ENCODE data around the gene NDOR1.

The NDOR1 gene

DNA sequence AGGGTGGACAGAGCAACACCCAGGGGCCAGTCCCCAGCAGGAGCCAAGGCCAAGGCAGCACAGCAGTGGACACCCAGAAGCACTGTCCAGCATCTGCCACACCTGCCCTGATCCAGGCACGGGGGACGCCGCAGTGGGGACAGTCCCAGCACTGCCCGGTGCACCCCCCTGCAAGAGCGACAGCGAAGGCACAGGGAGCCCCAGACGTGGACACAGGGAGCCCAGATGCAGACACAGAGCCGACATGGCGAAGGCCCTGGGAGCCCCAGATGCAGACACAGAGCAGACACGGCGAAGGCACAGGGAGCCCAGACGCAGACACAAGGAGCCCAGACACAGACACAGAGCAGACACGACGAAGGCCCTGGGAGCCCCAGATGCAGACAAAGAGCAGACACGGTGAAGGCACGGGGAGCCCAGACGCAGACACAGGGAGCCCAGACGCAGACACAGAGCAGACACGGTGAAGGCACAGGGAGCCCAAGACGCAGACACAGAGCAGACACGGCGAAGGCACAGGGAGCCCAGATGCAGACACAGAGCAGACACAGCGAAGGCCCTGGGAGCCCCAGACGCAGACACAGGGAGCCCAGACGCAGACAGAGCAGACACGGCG, 21.4 kb upstream of the NDOR1 start:
- no peak for DNase-seq

- no peak for DNase-seq
Observed at GRCh38 chr9:137184881-137185660, 20.4 kb upstream of the NDOR1 start.

DNA sequence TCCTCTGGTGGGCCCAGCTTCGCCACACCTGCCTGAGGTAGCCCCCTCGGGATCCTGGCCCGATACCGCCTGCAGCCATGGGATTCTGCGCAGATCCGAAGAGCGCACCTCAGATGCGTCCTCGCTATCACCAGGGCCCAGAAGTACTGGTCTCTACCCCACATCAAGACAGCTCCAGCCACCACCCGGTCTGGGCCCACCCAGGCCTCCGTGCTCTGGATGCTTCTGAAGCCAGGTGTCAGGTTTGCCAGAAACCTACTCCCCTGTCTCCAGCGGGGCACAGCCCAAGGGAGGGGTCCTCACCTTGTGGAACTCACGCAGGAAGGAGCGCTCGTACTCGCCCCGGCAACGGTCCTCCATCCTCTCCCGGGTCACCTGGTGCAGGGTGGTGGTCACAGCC, 19.6 kb upstream of the NDOR1 start:
- DNase-seq, result no peak

DNA sequence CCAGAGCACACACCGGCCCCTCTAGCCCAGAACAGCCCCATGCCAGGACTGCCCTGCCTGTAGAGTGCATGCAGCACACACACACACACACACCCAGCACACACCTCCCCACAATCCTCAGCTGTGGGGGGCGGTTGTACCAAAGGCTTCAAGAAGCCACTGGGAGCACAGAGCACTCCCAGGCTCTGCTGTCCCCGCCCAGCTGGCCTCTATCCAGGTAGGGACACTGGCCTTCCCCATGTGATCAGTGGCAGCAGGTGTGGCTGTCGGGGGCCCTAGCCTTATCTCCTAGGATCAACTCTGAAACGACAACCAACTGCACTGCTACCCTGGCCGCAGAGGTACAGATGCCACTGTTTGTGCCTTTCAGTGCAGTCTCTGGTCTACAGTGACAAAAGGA, 19.1 kb upstream of the NDOR1 start:
- DNase-seq, result no peak

DNA sequence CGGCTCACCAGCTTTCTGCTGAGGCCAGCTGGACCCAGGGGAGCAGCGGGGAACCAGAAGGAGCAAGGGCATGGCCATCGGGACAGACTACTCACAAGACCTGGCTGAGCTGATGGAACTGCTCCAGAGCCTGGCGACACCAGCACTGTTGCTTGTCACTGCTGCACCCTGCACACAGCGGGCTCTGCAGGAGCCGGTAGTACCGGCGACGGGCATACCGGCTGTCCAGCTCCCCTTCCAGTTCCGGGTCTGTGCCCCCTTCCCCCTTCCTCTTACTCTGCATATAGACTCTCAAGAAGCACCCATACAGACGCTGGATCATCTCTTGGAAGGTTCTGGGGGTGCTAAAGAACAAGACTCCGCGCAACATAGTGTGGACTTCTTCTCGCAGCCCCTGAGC, 18.1 kb upstream of the NDOR1 start:
- DNase-seq, result no peak

- DNase-seq, result no peak
Observed at GRCh38 chr9:137188086-137188489, 17.4 kb upstream of the NDOR1 start.

DNA sequence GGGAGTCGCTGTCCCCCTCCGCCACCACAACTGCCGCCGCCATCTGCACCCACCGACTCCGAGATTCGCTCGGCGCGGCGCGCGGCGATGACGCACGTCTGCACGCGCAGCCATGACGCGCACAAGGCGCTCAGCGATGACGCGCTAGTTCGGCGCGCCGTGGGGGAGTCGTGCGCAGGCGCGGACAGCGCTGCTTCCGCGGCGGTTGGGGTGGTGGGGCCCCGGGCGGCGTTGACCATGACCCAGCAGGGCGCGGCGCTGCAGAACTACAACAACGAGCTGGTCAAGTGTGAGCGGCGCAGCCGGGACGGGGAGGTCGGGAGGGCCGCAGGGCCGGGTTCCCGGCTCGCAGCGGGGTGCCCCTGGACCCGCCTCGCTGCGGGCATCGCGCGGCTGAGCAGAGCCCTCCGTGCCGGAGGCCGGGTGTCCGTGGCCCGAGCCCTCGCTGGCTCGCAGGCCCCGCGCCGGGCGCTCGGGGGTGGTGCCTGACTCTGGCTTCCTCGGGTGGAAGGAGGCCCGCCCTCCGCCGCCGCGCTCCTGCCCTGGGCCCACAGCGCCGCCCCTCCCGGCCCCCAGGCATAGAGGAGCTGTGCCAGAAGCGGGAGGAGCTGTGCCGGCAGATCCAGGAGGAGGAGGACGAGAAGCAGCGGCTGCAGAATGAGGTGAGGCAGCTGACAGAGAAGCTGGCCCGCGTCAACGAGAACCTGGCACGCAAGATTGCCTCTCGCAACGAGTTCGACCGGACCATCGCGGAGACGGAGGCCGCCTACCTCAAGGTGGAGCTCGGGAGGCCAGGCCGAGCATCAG, 16.8 kb upstream of the NDOR1 start, which contains the start of the genes ANAPC2 and SSNA1:
TSS of gene ANAPC2 (minus strand) at position 71 of the 807 bp plus-strand sequence. CDS start at position 43, 28 bp downstream.
TSS of gene SSNA1 (plus strand) at position 187 of the 807 bp plus-strand sequence. CDS start at position 238, 51 bp downstream.
- peak; percentile 82 for DNase-seq

GRCh38 chr9:137189297-137190295, 15.9 kb upstream of the NDOR1 start:
- no peak for DNase-seq

- DNase-seq, result no peak
Observed at GRCh38 chr9:137190315-137190856, 15.1 kb upstream of the NDOR1 start.

DNA sequence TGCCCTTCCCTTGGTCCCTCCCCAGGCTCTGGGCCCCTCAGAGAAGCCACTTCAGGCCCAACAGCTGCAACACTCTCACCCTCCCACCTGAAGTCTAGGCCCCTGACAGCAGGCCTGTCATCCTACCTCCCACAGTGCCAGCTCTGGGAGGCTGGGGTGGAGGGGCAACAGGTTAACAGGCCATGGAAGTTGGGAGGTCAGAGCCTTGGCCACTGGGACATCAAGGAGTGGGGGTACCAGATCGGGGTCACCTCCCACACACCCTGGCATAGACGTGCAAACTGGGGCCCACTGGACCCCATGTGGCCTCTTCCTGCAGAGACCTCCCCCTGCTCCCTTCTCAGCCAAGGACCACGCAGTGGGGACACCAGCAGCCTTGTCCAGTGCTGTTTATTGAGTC, 14.3 kb upstream of the NDOR1 start:
- no peak for DNase-seq

- DNase-seq, result no peak
Observed at GRCh38 chr9:137191691-137192447, 13.6 kb upstream of the NDOR1 start.

DNA sequence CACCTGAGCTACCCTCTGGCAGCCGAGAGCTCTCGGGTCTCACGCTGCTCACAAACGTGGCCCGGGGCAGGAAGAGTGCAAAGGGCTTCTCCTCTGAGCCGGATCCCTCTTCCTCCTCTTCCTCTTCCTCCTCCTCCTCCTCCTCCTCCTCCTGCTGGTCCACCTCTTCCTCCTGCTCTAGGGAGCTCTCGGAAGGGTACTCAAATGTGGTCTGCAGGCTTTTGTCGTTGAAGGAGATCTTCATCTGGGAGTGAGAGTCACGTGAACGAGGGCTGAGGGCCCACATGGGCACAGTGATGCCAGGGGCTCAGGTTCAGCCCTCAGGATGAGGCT, 13.1 kb upstream of the NDOR1 start:
- no peak for DNase-seq

- no peak for DNase-seq
Observed at GRCh38 chr9:137192859-137193258, 12.6 kb upstream of the NDOR1 start.

DNA sequence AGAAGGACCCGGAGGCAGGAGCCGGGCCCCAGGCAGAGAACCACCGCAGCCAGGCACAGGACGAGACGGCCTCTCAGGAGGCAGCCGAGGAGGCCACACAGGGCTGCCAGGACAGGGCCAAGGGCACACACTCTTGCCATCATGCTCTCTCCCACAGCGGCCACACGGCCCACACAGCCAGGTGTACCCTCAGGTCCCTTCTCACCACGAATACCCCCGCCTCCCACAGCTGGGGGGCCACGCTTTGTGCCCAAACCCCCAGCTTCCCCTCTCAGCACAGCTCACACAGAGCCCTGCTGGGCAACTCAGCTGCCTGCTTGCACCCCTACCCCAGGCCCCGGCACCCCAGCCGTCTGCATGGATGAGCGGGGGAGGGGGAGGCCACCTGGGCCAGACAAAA, 11.7 kb upstream of the NDOR1 start:
- DNase-seq, result no peak

GRCh38 chr9:137194388-137194787, 11.1 kb upstream of the NDOR1 start:
- DNase-seq, result no peak

GRCh38 chr9:137194909-137195308, 10.6 kb upstream of the NDOR1 start:
- DNase-seq, result no peak

DNA sequence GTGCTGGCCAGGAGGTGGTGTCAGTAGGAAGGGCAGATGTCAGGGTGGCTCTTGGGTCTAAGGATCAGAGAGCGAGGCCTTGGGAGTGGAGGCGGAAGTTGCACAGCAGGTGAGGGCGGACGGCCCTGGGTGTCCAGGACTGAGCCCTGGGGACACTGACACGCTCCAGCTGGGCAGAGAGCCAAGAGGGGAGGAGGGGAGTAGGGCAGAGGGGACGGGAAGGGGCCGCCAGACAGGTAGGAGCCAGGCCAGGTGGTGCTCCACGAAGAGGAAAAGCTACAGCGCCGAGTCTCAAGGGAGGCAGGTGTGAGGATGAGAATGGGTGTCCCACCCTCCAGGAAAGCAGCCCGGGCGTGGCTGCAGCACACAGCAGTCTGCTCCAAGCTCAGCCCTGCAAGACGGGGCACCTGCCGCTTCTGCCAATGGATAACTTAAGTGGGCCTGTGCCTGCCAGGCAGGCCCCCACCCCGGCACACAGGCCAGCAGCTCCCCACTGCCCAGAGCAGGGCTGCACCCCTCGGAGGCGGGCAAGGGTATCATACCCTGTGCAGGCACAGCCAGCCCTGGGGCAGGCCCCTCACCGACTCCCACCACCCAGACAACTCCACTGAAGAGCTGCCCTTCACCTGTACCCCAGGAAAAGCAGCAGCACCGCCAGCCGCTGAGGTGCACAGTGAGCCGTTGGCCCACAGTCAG, 9.8 kb upstream of the NDOR1 start:
- no peak for DNase-seq

GRCh38 chr9:137198051-137198901, 7.2 kb upstream of the NDOR1 start:
- DNase-seq, result no peak

- DNase-seq, result no peak
Observed at GRCh38 chr9:137198902-137199283, 6.6 kb upstream of the NDOR1 start.
